ENCODE data around the gene MAPK14.

Gene MAPK14

DNA sequence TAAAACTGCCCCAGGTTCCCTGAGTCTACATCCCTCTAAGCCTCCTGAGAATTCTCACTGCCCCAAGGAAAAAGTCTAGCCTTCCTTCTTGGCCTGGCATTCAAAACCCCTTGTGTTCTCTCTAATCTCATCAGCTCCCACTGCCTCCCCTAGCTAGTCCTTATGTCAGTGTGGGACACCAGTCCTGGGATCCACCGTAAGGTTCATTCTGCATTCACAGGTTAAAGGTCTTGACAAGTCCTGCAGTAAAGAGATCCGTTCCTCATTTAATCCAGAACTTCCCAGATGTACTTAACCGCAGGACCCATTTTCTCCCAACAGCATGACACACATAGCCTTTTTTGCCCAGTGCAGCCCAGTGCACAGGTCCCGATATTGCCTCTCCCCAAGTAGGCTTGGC lies 114.4 kb downstream of the MAPK14 start:
- TF ChIP-seq JUND (IDR thresholded peaks at IDR 0.05; ENCODE audit: low read depth), result no peak

DNA sequence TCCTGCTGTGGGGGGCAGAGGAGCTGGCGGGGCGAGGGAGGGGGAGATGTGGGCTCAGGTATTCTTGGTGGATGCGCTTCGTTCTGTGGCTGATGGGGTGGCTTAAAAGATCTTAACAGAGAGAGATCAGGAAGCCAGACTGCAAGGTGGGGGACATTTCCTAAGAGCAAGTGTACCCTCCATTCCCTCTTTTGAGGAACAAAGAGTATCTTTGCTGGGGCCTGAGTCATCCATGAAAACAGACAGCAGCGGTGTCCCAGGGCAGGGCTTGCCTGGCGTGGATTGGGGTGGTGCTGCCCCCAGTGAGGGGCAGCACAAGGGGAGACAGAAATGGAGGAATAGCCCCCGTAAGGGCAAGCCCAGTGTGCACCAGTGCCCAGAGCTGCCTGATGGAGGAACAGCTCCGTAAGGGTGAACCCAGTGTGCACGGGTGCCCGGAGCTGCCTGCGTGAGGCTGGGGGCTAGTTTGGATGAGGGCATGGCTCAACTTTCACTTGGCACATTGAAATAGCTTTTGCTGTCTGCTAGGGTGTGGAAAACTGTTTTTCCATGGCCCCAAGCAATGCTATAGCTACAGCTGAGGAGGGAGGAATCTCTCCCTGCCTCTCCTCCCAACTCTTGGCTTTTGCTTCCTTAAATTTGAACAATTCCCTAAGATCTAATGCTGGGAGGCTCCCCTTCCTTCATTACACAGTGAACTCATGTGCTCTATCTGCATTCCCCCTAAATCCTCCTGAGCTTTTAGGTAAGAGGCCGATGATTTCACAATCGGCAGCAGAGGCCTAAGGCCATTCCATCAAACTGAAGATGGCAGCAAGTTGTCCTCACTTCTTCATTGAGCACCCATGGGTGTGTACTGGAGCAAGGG lies 115.6 kb downstream of the MAPK14 start:
- TF ChIP-seq JUND (IDR thresholded peaks at IDR 0.05; ENCODE audit: low read depth), result no peak
- in situ Hi-C loops (cut with HindIII; ENCODE audit: low pct_unique_long_range_greater_than_20kb, low sequenced_read_pairs), result no loop called here
- no peak for DNase-seq (ENCODE audit: low read depth in 1 of 2, low spot score in 1 of 2)

More for the DNA sequence above, 114.4 kb downstream of the MAPK14 start:
- DNase-seq (ENCODE audit: low read depth in 1 of 2, low spot score in 1 of 2), result no peak
- in situ Hi-C loops (cut with HindIII; ENCODE audit: low pct_unique_long_range_greater_than_20kb, low sequenced_read_pairs), result no loop called here

GRCh38 chr6:36145495-36145894 lies 117.9 kb downstream of the MAPK14 start:
- TF ChIP-seq JUND (IDR thresholded peaks at IDR 0.05; ENCODE audit: low read depth), result no peak
- in situ Hi-C loops (cut with HindIII; ENCODE audit: low pct_unique_long_range_greater_than_20kb, low sequenced_read_pairs), result no loop called here

GRCh38 chr6:36147294-36147693 lies 119.7 kb downstream of the MAPK14 start:
- DNase-seq (ENCODE audit: low read depth in 1 of 2, low spot score in 1 of 2), result no peak
- TF ChIP-seq JUND (IDR thresholded peaks at IDR 0.05; ENCODE audit: low read depth), result no peak
- in situ Hi-C loops (cut with HindIII; ENCODE audit: low pct_unique_long_range_greater_than_20kb, low sequenced_read_pairs), result no loop called here

More at GRCh38 chr6:36145495-36145894, 117.9 kb downstream of the MAPK14 start:
- no peak for DNase-seq (ENCODE audit: low read depth in 1 of 2, low spot score in 1 of 2)

DNA sequence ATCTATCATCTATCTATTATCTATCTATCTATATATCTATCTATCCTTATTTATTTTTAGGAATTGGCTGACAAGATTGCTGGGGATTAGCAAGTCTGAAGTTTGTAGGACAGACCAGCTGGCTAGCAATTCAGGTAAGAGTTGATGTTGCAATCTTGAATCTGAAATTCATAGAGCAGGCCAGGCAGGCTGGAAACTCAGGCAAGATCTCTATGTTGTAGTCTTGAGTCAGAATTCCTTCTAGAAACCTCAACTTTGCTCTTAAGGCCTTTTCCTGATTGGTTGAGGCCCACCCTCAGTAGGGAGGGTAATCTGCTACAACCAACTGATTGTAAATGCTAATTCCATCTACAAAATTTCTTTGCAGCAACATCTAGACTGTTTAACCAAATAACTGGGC lies 121.9 kb downstream of the MAPK14 start:
- DNase-seq (ENCODE audit: low read depth in 1 of 2, low spot score in 1 of 2), result no peak
- TF ChIP-seq JUND (IDR thresholded peaks at IDR 0.05; ENCODE audit: low read depth), result no peak
- in situ Hi-C loops (cut with HindIII; ENCODE audit: low pct_unique_long_range_greater_than_20kb, low sequenced_read_pairs), result no loop called here

- TF ChIP-seq JUND (IDR thresholded peaks at IDR 0.05; ENCODE audit: low read depth), result no peak
- in situ Hi-C loops (cut with HindIII; ENCODE audit: low pct_unique_long_range_greater_than_20kb, low sequenced_read_pairs), result no loop called here
- no peak for DNase-seq (ENCODE audit: low read depth in 1 of 2, low spot score in 1 of 2)
Measured at GRCh38 chr6:36150283-36150682, 122.7 kb downstream of the MAPK14 start.

DNA sequence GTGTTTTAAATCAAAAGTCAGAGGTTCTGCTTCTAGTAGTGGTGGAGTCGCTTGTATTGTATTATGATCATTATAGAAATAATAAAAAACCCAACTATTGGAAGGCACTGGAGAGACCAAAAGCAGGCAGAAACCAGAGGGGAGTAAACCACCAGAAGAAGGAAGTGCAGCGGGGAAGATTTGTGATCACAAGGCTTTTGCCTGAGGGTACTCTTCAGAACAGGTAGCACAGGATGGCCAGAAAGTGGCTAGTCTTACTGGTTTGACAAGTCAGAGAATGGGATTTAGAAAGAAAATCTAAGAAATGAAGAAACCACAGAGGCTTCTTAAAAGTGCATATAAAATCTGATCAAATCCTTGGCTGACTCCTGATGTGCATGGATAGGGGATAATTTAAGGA lies 126.7 kb downstream of the MAPK14 start:
- in situ Hi-C loops (cut with HindIII; ENCODE audit: low pct_unique_long_range_greater_than_20kb, low sequenced_read_pairs), result no loop called here
- TF ChIP-seq JUND (IDR thresholded peaks at IDR 0.05; ENCODE audit: low read depth), result peak; percentile 59; the same call in 1 of the 2 replicates
- peak in 1 of 2 experiments; percentile 96 for DNase-seq (ENCODE audit: low read depth in 1 of 2, low spot score in 1 of 2)

DNA sequence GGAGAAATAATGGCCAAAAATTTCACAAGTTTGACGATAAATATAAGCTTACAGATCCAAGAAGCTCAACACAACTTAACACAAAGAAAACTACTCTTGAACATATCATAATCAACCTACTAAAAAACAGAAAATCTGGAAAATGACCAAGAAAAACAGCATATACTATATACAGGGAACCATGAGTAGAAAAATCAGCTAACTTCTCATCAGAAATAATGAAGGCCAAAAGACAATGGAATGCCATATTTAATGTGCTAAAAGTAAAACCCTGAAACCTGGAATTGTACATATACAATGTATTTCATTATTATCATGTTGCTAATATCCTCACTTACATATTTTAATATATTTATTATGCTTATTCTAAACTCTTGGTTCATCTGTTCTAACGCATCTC lies 128.1 kb downstream of the MAPK14 start:
- in situ Hi-C loops (cut with HindIII; ENCODE audit: low pct_unique_long_range_greater_than_20kb, low sequenced_read_pairs), result no loop called here
- no peak for DNase-seq (ENCODE audit: low read depth in 1 of 2, low spot score in 1 of 2)
- no peak for TF ChIP-seq JUND (IDR thresholded peaks at IDR 0.05; ENCODE audit: low read depth)

DNA sequence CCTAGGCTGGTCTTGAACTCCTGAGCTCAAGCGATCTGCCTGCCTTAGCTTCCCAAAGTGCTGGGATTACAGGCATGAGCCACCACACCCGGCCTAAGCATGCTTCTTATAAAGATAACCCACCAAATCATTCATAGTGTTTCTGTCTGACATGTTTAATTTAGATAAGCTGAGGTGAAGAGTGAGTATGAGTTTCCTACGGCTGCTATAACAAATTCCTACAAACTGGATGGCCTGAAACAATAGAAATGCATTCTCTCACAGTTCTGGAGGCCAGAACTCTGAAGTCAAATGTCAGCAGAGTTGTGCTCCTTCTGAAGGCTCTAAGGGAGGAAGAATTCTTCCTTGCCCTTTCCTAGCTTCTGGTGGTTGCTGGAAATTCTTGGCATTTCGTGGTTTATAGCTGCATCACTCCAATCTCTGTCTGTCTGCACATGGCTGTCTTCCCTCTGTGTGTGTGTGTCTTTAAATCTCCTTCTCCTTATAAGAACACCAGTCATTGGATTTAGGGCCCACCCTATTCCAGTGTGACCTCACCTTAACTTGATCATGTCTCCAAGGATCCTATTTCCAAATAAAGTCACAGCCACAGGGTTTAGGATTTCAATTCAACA lies 132.6 kb downstream of the MAPK14 start:
- TF ChIP-seq JUND (IDR thresholded peaks at IDR 0.05; ENCODE audit: low read depth), result no peak
- in situ Hi-C loops (cut with HindIII; ENCODE audit: low pct_unique_long_range_greater_than_20kb, low sequenced_read_pairs), result no loop called here
- no peak for DNase-seq (ENCODE audit: low read depth in 1 of 2, low spot score in 1 of 2)

Data from T47D (cell line).